ENCODE data around the gene TTC16. TPM values are rescaled to one million over a fixed set of nuclear protein-coding genes. Genes with fewer than 3 reads are reported as not detected.

Gene TTC16
- total RNA-seq, 1 donor from 2014 or later = not detected

GRCh38 chr9:127693697-127694096, 22.2 kb upstream of the TTC16 start:
- no peak for DNase-seq (ENCODE audit: low read depth)
- no peaks in the 10 kb centered on the region for H3K27me3 ChIP-seq (ENCODE audit: control insufficient read depth, insufficient read depth, low read length)
- H3K36me3 ChIP-seq (ENCODE audit: control insufficient read depth, insufficient read depth, low read length) = no peaks in the 10 kb centered on the region
- no peak for TF ChIP-seq CTCF (IDR thresholded peaks at IDR 0.05; ENCODE audit: insufficient read depth, low read length, poor library complexity, severe bottlenecking)
- no peak overlapping the region for H3K4me3 ChIP-seq (ENCODE audit: low read depth, low read length)

GRCh38 chr9:127694890-127695720, 20.8 kb upstream of the TTC16 start:
- TF ChIP-seq CTCF (IDR thresholded peaks at IDR 0.05; ENCODE audit: insufficient read depth, low read length, poor library complexity, severe bottlenecking) = no peak
- H3K4me3 ChIP-seq (ENCODE audit: low read depth, low read length) = no peak overlapping the region
- no peaks in the 10 kb centered on the region for H3K27me3 ChIP-seq (ENCODE audit: control insufficient read depth, insufficient read depth, low read length)
- DNase-seq (ENCODE audit: low read depth) = no peak
- no peaks in the 10 kb centered on the region for H3K36me3 ChIP-seq (ENCODE audit: control insufficient read depth, insufficient read depth, low read length)

- Histone ChIP-seq H3K27me3 (ENCODE audit: control insufficient read depth, insufficient read depth, low read length) (no peaks in the 10 kb centered on the region), H3K36me3 (ENCODE audit: control insufficient read depth, insufficient read depth, low read length) (no peaks in the 10 kb centered on the region), H3K4me3 (ENCODE audit: low read depth, low read length) (no peak overlapping the region)
- TF ChIP-seq CTCF (IDR thresholded peaks at IDR 0.05; ENCODE audit: insufficient read depth, low read length, poor library complexity, severe bottlenecking) = no peak
- DNase-seq (ENCODE audit: low read depth) = no peak
Observed at GRCh38 chr9:127697575-127697974, 18.3 kb upstream of the TTC16 start.

- no peak for DNase-seq (ENCODE audit: low read depth)
- no peak overlapping the region for H3K4me3 ChIP-seq (ENCODE audit: low read depth, low read length)
- TF ChIP-seq CTCF (IDR thresholded peaks at IDR 0.05; ENCODE audit: insufficient read depth, low read length, poor library complexity, severe bottlenecking) = no peak
Observed at GRCh38 chr9:127698386-127698785, 17.5 kb upstream of the TTC16 start.

GRCh38 chr9:127698985-127699670, 16.8 kb upstream of the TTC16 start:
- peak; percentile 86 for DNase-seq (ENCODE audit: low read depth)
- H3K27me3 ChIP-seq (ENCODE audit: control insufficient read depth, insufficient read depth, low read length) = no peaks in the 10 kb centered on the region
- no peak for TF ChIP-seq CTCF (IDR thresholded peaks at IDR 0.05; ENCODE audit: insufficient read depth, low read length, poor library complexity, severe bottlenecking)
- H3K36me3 ChIP-seq (ENCODE audit: control insufficient read depth, insufficient read depth, low read length) = no peaks in the 10 kb centered on the region
- peak overlapping the region; percentile 10 for H3K4me3 ChIP-seq (ENCODE audit: low read depth, low read length)

More at GRCh38 chr9:127698386-127698785, 17.5 kb upstream of the TTC16 start:
- H3K36me3 ChIP-seq (ENCODE audit: control insufficient read depth, insufficient read depth, low read length) = no peaks in the 10 kb centered on the region
- H3K27me3 ChIP-seq (ENCODE audit: control insufficient read depth, insufficient read depth, low read length) = no peaks in the 10 kb centered on the region

Data from kidney epithelial cell (primary cell).